K562 (cell line): ENCODE measurements around the gene NR6A1. TPM values are rescaled to one million over a fixed set of nuclear protein-coding genes. Genes with fewer than 3 reads are reported as not detected.

Experiments
- E2F6 ChIP-seq, 2 experiments: IDR thresholded peaks; 2 replicates each; pipeline ENCODE4 v1.6.1; 2011; ENCODE audit warnings: borderline replicate concordance in 1 of 2, control low read depth in 1 of 2, low read depth in 1 of 2, low read length in 1 of 2, mild to moderate bottlenecking in 1 of 2, mixed read lengths in 1 of 2, moderate library complexity in 1 of 2; ENCODE audit not compliant: insufficient read depth in 1 of 2, insufficient read length in 1 of 2, poor library complexity in 1 of 2, severe bottlenecking in 1 of 2; ENCODE audit errors: extremely low read depth in 1 of 2
- ELF4 ChIP-seq: fragments of 450-650 bp; formaldehyde crosslinking; IDR thresholded peaks from 2 replicates; pipeline ENCODE4 v1.4.0; 2022; ENCODE audit warnings: missing genetic modification characterization
- IFI16 ChIP-seq: fragments of 250-450 bp; sonication (Bioruptor Pico); IDR thresholded peaks from 2 replicates; pipeline ENCODE4 v2.1.2; 2022; ENCODE audit warnings: mild to moderate bottlenecking, inconsistent platforms
- JUND ChIP-seq, 2 experiments: IDR thresholded peaks; 2 replicates in 1 of 2; 3 replicates in 1 of 2; pipeline ENCODE4 v1.6.1; 2011; ENCODE audit warnings: borderline replicate concordance in 2 of 2, low read depth in 2 of 2, low read length in 2 of 2, improper control_type of control experiment in 1 of 2, missing biosample characterization in 1 of 2, missing genetic modification characterization in 1 of 2, missing genetic modification reagents in 1 of 2
- NFIC ChIP-seq: fragments of 450-650 bp; IDR thresholded peaks from 2 replicates; pipeline ENCODE4 v1.6.1; 2017; ENCODE audit warnings: mild to moderate bottlenecking, inconsistent platforms
- NR3C1 ChIP-seq: sonication (generic); formaldehyde crosslinking; IDR thresholded peaks from 2 replicates; pipeline ENCODE4 v1.8.1; 2022; ENCODE audit warnings: missing genetic modification reagents
- POU5F1 ChIP-seq: fragments of 150-350 bp; IDR thresholded peaks from 2 replicates; pipeline ENCODE4 v1.6.1; 2014; ENCODE audit warnings: borderline replicate concordance, low read length, low read depth, mild to moderate bottlenecking; ENCODE audit not compliant: partially characterized antibody
- PRDM10 ChIP-seq: fragments of 450-650 bp; IDR thresholded peaks from 2 replicates; pipeline ENCODE4 v1.6.1; 2018; ENCODE audit not compliant: partially characterized antibody
- RNF219 ChIP-seq: fragments of 250-450 bp; sonication (Bioruptor Pico); IDR thresholded peaks from 2 replicates; pipeline ENCODE4 v1.5.0; 2022; ENCODE audit warnings: mild to moderate bottlenecking
- SMARCA4 ChIP-seq: fragments of 450-650 bp; IDR thresholded peaks from 2 replicates; pipeline ENCODE4 v1.6.1; 2016
- THAP7 ChIP-seq: fragments of 250-450 bp; sonication (Bioruptor Pico); IDR thresholded peaks from 2 replicates; pipeline ENCODE4 v1.5.0; 2021
- ZBTB17 ChIP-seq: fragments of 450-650 bp; formaldehyde crosslinking; IDR thresholded peaks from 2 replicates; pipeline ENCODE4 v1.4.0; 2020; ENCODE audit warnings: mild to moderate bottlenecking
- ZNF124 ChIP-seq: sonication (generic); formaldehyde crosslinking; IDR thresholded peaks from 2 replicates; pipeline ENCODE4 v1.8.1; 2022; ENCODE audit warnings: missing genetic modification reagents
- ZNF639 ChIP-seq, 2 experiments: fragments of 200-800 bp in 1 of 2; sonication (Bioruptor generic) in 1 of 2; sonication (generic) in 1 of 2; formaldehyde crosslinking in 1 of 2; IDR thresholded peaks in 1 of 2; conservative IDR thresholded peaks in 1 of 2; 2 replicates each; pipeline versions ENCODE4 v1.5.0 to v1.6.1; 2016 to 2020; ENCODE audit warnings: missing compliant biosample characterization in 1 of 2, missing genetic modification characterization in 1 of 2, missing genetic modification reagents in 1 of 2
- ZNF707 ChIP-seq: fragments of 250-450 bp; sonication (Bioruptor Pico); conservative IDR thresholded peaks from 2 replicates; pipeline ENCODE4 v1.8.0; 2022; ENCODE audit warnings: inconsistent platforms, mild to moderate bottlenecking, moderate library complexity
- ZNF780A ChIP-seq: fragments of 250-450 bp; sonication (Bioruptor Pico); IDR thresholded peaks from 2 replicates; pipeline ENCODE4 v1.5.0; 2021; ENCODE audit warnings: mild to moderate bottlenecking
- polyA plus RNA-seq, 8 experiments: library from polyadenylated mRNA; depleted of rRNA in 4 of 8; stranded (reverse) in 5 of 8; unstranded in 3 of 8; fragments of >200 nt; fragmentation: Nextera tagmentation in 2 of 8; fragmentation: Illumina TruSeq in 1 of 8; extraction: Ambion mirVana in 2 of 8; extraction: Trizol in 1 of 8; gene quantifications; 2 replicates each; pipeline versions ENCODE4 v1.2.1 to v1.2.3, GENCODE V29; 2011 to 2014; ENCODE audit warnings: inconsistent platforms in 1 of 8, missing spikeins in 1 of 8
- total RNA-seq, 7 experiments: library from RNA; depleted of rRNA in 6 of 7; stranded (reverse); fragments of >200 nt in 6 of 7; fragmentation: Illumina TruSeq in 2 of 7; extraction: Trizol in 2 of 7; gene quantifications; 2 replicates each; pipeline versions ENCODE4 v1.2.1 to v1.2.3, GENCODE V29; 2011 to 2021; ENCODE audit warnings: low replicate concordance in 1 of 7

NR6A1 gene
- total and polyA plus RNA-seq, 9 of the 15 experiments (the other 6 are each of a cell fraction or from before 2014, with no cell fraction given) = 9.7 to 55.4 (median 28.3) TPM

- TF ChIP-seq PRDM10 (peak; percentile 94), RNF219 (no peak), POU5F1 (no peak), SMARCA4 (peak; percentile 45; the same call in 1 of the 2 replicates), ZNF124 (CRISPR knock-in tag) (no peak), ZNF780A (CRISPR knock-in tag) (no peak), ZNF707 (no peak), NR3C1 (CRISPR knock-in tag) (no peak), JUND (IDR thresholded peaks at IDR 0.05; ENCODE audit: borderline replicate concordance, low read depth, low read length) (peak; percentile 54; the same call in 1 of the 2 replicates), JUND (tag; IDR thresholded peaks at IDR 0.05; ENCODE audit: borderline replicate concordance, low read depth, low read length) (no peak; the same call in 2 of the 3 replicates), THAP7 (CRISPR knock-in tag) (no peak), IFI16 (CRISPR knock-in tag) (no peak), E2F6 (IDR thresholded peaks at IDR 0.05; ENCODE audit: borderline replicate concordance in 1 of 2, extremely low read depth in 1 of 2, insufficient read depth in 1 of 2, insufficient read length in 1 of 2, low read depth in 1 of 2, low read length in 1 of 2, poor library complexity in 1 of 2, severe bottlenecking in 1 of 2) (no peak), ZNF639 (CRISPR knock-in tag; conservative IDR thresholded peaks at IDR 0.05 in 1 of 2, IDR thresholded peaks at IDR 0.05 in 1 of 2) (no peak; a peak in 1 of 4 replicates), ZBTB17 (CRISPR knock-in tag) (0 out of 2 replicates have a peak, but pooled peaks have one; percentile 30), ELF4 (CRISPR knock-in tag) (no peak), NFIC (no peak)
These were observed 47.5 kb upstream of the NR6A1 start (continued) for GRCh38 chr9:124818431-124819281.
